ENCODE data around the gene KRT79. TPM values are rescaled to one million over a fixed set of nuclear protein-coding genes. Genes with fewer than 3 reads are reported as not detected.

Gene KRT79
- total RNA-seq, 1 experiment from 2014 or later, result not detected

GRCh38 chr12:52838609-52839435 is 4.7 kb upstream of the KRT79 start:
- in situ Hi-C loops (cut with HindIII; ENCODE audit: low pct_unique_long_range_greater_than_20kb, low sequenced_read_pairs), result no loop called here

DNA sequence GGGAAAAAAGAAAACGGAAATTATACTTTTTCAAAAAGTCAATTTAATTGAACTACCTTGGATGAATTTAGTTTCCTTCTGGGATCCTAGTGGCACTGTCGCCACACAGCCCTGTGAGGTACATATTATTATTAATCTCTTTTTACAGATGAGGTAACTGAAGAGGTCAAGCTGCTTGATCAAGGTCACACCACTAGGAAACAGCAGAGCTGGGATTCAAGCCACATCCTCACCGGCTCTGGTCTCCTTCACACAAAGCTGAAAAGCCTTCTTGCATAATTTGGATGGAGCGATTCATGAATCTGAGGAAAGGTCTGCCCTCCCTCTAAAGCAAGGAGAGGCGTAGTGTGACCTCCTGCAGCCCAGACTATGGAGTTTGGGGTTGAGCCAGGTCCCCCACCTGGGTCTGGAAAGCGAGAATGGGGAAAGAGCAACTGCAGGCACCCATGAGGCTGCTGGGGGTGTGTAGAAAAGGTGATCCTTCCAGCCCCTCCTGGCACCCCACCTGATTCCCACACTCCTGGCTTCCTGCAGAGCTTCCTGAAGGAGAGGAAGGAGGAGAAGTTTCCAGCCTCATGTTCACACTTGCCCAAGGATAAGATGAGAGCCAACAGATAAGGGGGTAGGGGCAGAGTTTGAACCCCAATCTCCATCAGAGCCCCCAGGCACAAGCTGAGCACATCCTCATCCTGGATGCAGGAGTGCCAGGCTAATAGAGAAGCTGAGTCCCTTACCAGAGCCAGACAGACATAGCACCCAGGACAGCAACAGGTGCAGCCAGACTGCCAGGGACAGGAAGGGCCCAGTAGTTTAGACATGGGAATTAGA is 3.9 kb upstream of the KRT79 start:
- in situ Hi-C loops (cut with HindIII; ENCODE audit: low pct_unique_long_range_greater_than_20kb, low sequenced_read_pairs), result no loop called here
- no peak for DNase-seq (ENCODE audit: low read depth, low spot score)

More at GRCh38 chr12:52838609-52839435, 4.7 kb upstream of the KRT79 start:
- no peak for DNase-seq (ENCODE audit: low read depth, low spot score)

DNA sequence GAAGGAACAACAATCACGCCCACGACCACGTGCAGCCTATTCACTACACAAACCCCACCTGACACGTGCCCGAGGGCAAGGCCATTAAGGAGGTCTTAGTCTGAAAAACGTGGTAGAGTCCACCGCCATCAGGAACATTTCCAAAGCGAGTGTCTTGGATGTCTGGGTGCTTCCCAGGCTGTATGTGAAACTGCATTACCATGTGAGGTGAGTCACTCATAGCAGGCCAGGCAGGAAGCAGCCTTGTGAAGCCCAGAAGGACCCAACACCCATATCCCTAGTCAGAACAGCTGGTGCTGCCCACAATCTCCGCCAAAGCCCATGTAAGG is 3.3 kb upstream of the KRT79 start:
- DNase-seq (ENCODE audit: low read depth, low spot score), result peak; percentile 24
- in situ Hi-C loops (cut with HindIII; ENCODE audit: low pct_unique_long_range_greater_than_20kb, low sequenced_read_pairs), result no loop called here

DNA sequence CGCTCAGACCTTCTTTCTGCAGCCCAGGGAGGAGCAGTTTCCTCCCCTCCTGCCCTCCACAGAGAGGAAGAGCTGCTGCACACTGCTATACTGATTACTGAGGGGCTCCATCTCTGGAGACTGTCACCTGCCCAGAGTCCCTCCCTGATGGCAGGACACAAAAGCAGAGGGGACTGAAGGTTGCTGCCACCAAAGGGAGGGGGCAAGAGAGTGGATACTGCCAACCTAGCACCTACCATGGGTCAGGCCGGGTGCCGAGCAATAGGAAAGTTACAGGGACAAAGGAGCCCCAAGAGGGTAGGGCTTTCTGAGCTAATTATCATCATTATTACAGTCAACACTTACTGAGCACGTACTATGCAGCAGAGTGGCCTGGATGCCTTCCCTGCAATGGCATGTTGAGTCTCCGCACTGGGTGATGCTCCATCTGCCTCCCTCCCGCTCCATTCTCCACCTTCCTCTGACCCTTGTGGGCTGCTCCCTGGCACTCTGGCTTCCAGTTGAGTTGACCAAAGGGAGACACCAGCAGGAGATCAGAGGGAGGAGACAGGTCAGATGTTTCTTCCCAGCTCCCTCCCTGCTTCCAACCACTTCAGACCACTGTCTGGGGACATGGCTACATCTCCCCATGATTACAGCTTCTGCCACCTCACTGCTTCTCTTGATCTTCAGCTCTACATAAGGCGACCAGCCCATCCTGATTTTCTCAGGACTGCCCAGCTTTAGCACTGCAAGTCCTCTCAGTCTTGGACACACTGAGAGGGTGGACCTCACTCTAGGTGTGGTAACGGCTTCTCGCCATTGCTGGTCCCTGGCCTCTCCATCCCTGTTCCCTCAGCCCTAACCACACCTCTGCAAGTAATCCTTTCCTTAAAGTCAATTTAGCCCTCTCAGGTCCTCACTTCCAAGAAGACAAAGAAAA is 2.6 kb upstream of the KRT79 start:
- no peak for DNase-seq (ENCODE audit: low read depth, low spot score)
- in situ Hi-C loops (cut with HindIII; ENCODE audit: low pct_unique_long_range_greater_than_20kb, low sequenced_read_pairs), result no loop called here

DNA sequence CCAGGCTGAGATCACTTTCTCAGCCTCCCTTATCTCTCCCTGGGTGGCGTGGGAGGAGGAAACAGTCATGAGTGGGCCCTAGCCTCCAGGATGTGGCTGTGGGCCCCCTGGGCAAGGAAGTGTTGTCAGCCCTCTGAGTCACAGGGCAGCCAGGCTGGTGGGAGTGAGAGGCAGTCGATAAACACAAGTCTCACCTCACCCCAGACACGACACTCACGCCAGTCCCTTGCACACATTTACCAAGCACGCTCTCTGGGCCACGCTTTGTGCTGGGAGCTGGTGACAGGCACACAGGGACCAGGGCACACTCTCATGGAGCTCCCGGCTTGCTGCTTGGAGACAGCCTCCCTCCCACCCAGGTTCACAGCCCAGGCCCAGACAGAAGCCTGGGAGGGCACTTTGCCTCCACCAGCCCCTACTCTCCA is 1.9 kb upstream of the KRT79 start:
- no peak for DNase-seq (ENCODE audit: low read depth, low spot score)
- in situ Hi-C loops (cut with HindIII; ENCODE audit: low pct_unique_long_range_greater_than_20kb, low sequenced_read_pairs), result no loop called here

GRCh38 chr12:52835271-52836041 is 1.3 kb upstream of the KRT79 start:
- no peak for DNase-seq (ENCODE audit: low read depth, low spot score)
- in situ Hi-C loops (cut with HindIII; ENCODE audit: low pct_unique_long_range_greater_than_20kb, low sequenced_read_pairs), result no loop called here

GRCh38 chr12:52834727-52835001 is 553 bp upstream of the KRT79 start:
- in situ Hi-C loops (cut with HindIII; ENCODE audit: low pct_unique_long_range_greater_than_20kb, low sequenced_read_pairs), result no loop called here
- no peak for DNase-seq (ENCODE audit: low read depth, low spot score)

- in situ Hi-C loops (cut with HindIII; ENCODE audit: low pct_unique_long_range_greater_than_20kb, low sequenced_read_pairs), result no loop called here
Observed at GRCh38 chr12:52832985-52833905, 866 bp downstream of the KRT79 start.

GRCh38 chr12:52832451-52832850 is 1.7 kb downstream of the KRT79 start:
- in situ Hi-C loops (cut with HindIII; ENCODE audit: low pct_unique_long_range_greater_than_20kb, low sequenced_read_pairs), result no loop called here

More at GRCh38 chr12:52832985-52833905, 866 bp downstream of the KRT79 start:
- no peak for DNase-seq (ENCODE audit: low read depth, low spot score)

GRCh38 chr12:52831251-52831650 is 2.9 kb downstream of the KRT79 start:
- no peak for DNase-seq (ENCODE audit: low read depth, low spot score)
- in situ Hi-C loops (cut with HindIII; ENCODE audit: low pct_unique_long_range_greater_than_20kb, low sequenced_read_pairs), result no loop called here

More at GRCh38 chr12:52832451-52832850, 1.7 kb downstream of the KRT79 start:
- no peak for DNase-seq (ENCODE audit: low read depth, low spot score)

GRCh38 chr12:52829986-52830770 is 3.9 kb downstream of the KRT79 start:
- no peak for DNase-seq (ENCODE audit: low read depth, low spot score)
- in situ Hi-C loops (cut with HindIII; ENCODE audit: low pct_unique_long_range_greater_than_20kb, low sequenced_read_pairs), result no loop called here

DNA sequence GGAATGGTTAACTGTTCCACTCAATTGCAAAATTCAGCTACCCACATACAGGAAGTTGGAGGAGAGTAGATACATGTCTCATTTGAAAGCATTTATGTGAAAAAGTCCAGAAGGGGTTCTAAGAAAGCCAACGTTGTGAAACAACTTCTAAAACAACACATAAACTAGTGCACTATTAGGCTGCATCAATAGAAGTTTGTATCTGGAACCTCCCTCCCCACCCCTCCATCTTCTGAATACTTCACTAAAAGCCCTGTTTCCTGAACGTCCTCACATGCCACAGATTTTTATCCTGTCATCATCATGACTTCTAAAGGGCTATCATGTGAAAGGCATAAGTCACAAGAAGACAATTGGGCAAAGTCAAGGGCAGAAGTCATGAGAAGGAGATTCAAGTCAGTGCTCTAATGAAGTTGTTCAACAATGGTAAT is 5.5 kb downstream of the KRT79 start:
- DNase-seq (ENCODE audit: low read depth, low spot score), result peak; percentile 65

DNA sequence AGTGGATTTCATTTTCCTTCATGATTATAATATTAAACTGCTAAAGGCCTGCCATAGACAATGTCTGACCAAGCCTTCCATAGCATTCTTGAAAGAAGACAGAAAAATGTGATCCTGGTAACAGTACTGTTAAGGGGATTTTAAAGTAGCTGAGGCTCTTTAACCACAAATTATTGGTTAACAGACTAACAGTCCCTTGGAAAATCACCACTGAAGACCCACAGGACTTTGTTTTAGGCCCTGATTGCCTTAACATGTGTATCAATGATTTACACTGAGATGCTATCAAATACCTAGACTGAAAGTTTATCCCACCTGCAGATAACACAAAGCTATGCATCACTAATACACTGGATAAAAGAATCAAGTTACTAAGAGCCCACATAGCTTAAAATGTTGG is 6.0 kb downstream of the KRT79 start:
- in situ Hi-C loops (cut with HindIII; ENCODE audit: low pct_unique_long_range_greater_than_20kb, low sequenced_read_pairs), result no loop called here
- DNase-seq (ENCODE audit: low read depth, low spot score), result no peak

More for the DNA sequence above, 5.5 kb downstream of the KRT79 start:
- in situ Hi-C loops (cut with HindIII; ENCODE audit: low pct_unique_long_range_greater_than_20kb, low sequenced_read_pairs), result no loop called here

GRCh38 chr12:52827499-52828090 is 6.5 kb downstream of the KRT79 start:
- DNase-seq (ENCODE audit: low read depth, low spot score), result no peak
- in situ Hi-C loops (cut with HindIII; ENCODE audit: low pct_unique_long_range_greater_than_20kb, low sequenced_read_pairs), result no loop called here

Measured in SK-MEL-5 (cell line).